Mesodermal cell (in vitro differentiated cells): Measurements from ENCODE around the gene TSKS.

ENCODE experiments used
- H3K27ac ChIP-seq: 2 replicates; pipeline ENCODE4 v1.7.0; 2013; ENCODE audit warnings: mild to moderate bottlenecking, low read depth, low read length, moderate library complexity; ENCODE audit not compliant: severe bottlenecking
- H3K36me3 ChIP-seq: 2 replicates; pipeline ENCODE4 v1.7.1; 2013; ENCODE audit warnings: mild to moderate bottlenecking, low read length, moderate library complexity; ENCODE audit not compliant: control insufficient read depth, insufficient read depth
- H3K4me1 ChIP-seq: one replicate; pipeline ENCODE4 v1.7.1; 2013; ENCODE audit warnings: mild to moderate bottlenecking, low read length; ENCODE audit not compliant: insufficient read depth, control insufficient read depth, poor library complexity, severe bottlenecking
- H3K4me3 ChIP-seq: 2 replicates; pipeline ENCODE4 v1.7.0; 2013; ENCODE audit warnings: low read length, control low read depth, mild to moderate bottlenecking; ENCODE audit not compliant: insufficient read depth, poor library complexity, severe bottlenecking; ENCODE audit errors: extremely low read depth
- H3K9me3 ChIP-seq: 2 replicates; pipeline ENCODE4 v1.7.1; 2013; ENCODE audit warnings: mild to moderate bottlenecking, low read length, moderate library complexity; ENCODE audit not compliant: control insufficient read depth
- WGBS, 2 experiments: methylation state at CpG; one replicate each; pipeline ENCODE4 v1.1.5; 2013; ENCODE audit warnings: missing lambda C conversion rate in 2 of 2; ENCODE audit not compliant: insufficient coverage in 2 of 2; 5-methylcytosine and 5-hydroxymethylcytosine counted together

The TSKS gene

GRCh38 chr19:49779731-49780555, 16.8 kb upstream of the TSKS start:
- Histone ChIP-seq H3K4me1 (no peaks in the 10 kb centered on the region), H3K9me3 (no peaks in the 10 kb centered on the region), H3K4me3 (no peak overlapping the region), H3K27ac (no peak overlapping the region), H3K36me3 (peaks cover 66% of the 10 kb centered on the region)
- WGBS, 2 experiments = 95 to 97% methylated on average over 10 of the region's 11 CpGs

- Histone ChIP-seq H3K27ac (no peak overlapping the region), H3K9me3 (no peaks in the 10 kb centered on the region), H3K4me1 (no peaks in the 10 kb centered on the region), H3K4me3 (no peak overlapping the region), H3K36me3 (peaks cover 57% of the 10 kb centered on the region)
- WGBS, 2 experiments = 87 to 96% methylated on average over 5 to 6 of the region's 6 CpGs
Observed at GRCh38 chr19:49776371-49776764, 13.3 kb upstream of the TSKS start.

- no peaks in the 10 kb centered on the region for H3K4me1 ChIP-seq
- H3K4me3 ChIP-seq = no peak overlapping the region
- H3K36me3 ChIP-seq = peaks cover 53% of the 10 kb centered on the region
- no peak overlapping the region for H3K27ac ChIP-seq
- WGBS, 2 experiments = 93 to 96% methylated on average over 16 to 18 of the region's 20 CpGs
- no peaks in the 10 kb centered on the region for H3K9me3 ChIP-seq
Observed at GRCh38 chr19:49775742-49776370, 12.8 kb upstream of the TSKS start.

GRCh38 chr19:49774969-49775368, 11.9 kb upstream of the TSKS start:
- H3K9me3 ChIP-seq = no peaks in the 10 kb centered on the region
- no peaks in the 10 kb centered on the region for H3K4me1 ChIP-seq
- H3K27ac ChIP-seq = no peak overlapping the region
- no peak overlapping the region for H3K4me3 ChIP-seq
- WGBS, 2 experiments = 94 to 99% methylated on average over 7 of the region's 8 CpGs
- peaks cover 54% of the 10 kb centered on the region for H3K36me3 ChIP-seq

- no peak overlapping the region for H3K4me3 ChIP-seq
- 98 to 100% methylated on average over 5 to 6 of the region's 8 CpGs for WGBS, 2 experiments
Observed at GRCh38 chr19:49773663-49774350, 10.7 kb upstream of the TSKS start.

GRCh38 chr19:49772850-49773432, 9.8 kb upstream of the TSKS start:
- 89 to 98% methylated on average over 7 to 9 of the region's 10 CpGs for WGBS, 2 experiments

More at GRCh38 chr19:49773663-49774350, 10.7 kb upstream of the TSKS start:
- Histone ChIP-seq H3K9me3 (no peaks in the 10 kb centered on the region), H3K27ac (no peak overlapping the region), H3K4me1 (no peaks in the 10 kb centered on the region), H3K36me3 (peaks cover 59% of the 10 kb centered on the region)

GRCh38 chr19:49771674-49772139, 8.6 kb upstream of the TSKS start:
- H3K4me3 ChIP-seq = no peak overlapping the region
- peaks cover 8% of the 10 kb centered on the region for H3K4me1 ChIP-seq
- no peak overlapping the region for H3K27ac ChIP-seq
- WGBS, 2 experiments = 91 to 96% methylated on average over 10 to 13 of the region's 13 CpGs
- H3K9me3 ChIP-seq = no peaks in the 10 kb centered on the region
- H3K36me3 ChIP-seq = peaks cover 55% of the 10 kb centered on the region

More at GRCh38 chr19:49772850-49773432, 9.8 kb upstream of the TSKS start:
- H3K36me3 ChIP-seq = peaks cover 56% of the 10 kb centered on the region
- H3K9me3 ChIP-seq = no peaks in the 10 kb centered on the region
- H3K4me1 ChIP-seq = peaks cover 4% of the 10 kb centered on the region
- H3K4me3 ChIP-seq = no peak overlapping the region
- no peak overlapping the region for H3K27ac ChIP-seq

GRCh38 chr19:49770529-49770928, 7.4 kb upstream of the TSKS start:
- Histone ChIP-seq H3K9me3 (no peaks in the 10 kb centered on the region), H3K4me1 (peaks cover 13% of the 10 kb centered on the region), H3K4me3 (no peak overlapping the region), H3K36me3 (peaks cover 44% of the 10 kb centered on the region), H3K27ac (no peak overlapping the region)
- WGBS, 2 experiments = 93 to 98% methylated on average over 7 to 8 of the region's 8 CpGs

- Histone ChIP-seq H3K9me3 (no peaks in the 10 kb centered on the region), H3K4me3 (peak overlapping the region; percentile 98), H3K4me1 (peaks cover 13% of the 10 kb centered on the region), H3K36me3 (peaks cover 28% of the 10 kb centered on the region), H3K27ac (no peak overlapping the region)
- 78 to 81% methylated on average over 12 of the region's 12 CpGs for WGBS, 2 experiments
Observed at GRCh38 chr19:49767967-49768581, 5.0 kb upstream of the TSKS start.

- Histone ChIP-seq H3K9me3 (no peaks in the 10 kb centered on the region), H3K36me3 (peaks cover 25% of the 10 kb centered on the region), H3K4me3 (peak overlapping the region; percentile 98), H3K4me1 (peaks cover 13% of the 10 kb centered on the region), H3K27ac (peak overlapping the region; percentile 36)
- WGBS, 2 experiments = 1 to 3% methylated on average over 9 of the region's 9 CpGs
Observed at GRCh38 chr19:49767381-49767780, 4.3 kb upstream of the TSKS start.
